Activated T-cell treated with anti-CD3 and anti-CD28 coated beads, Interleukin-2, amount 50 U/mL, for 1 hour (primary cell): ENCODE data around the gene TTLL5.
A peak's percentile ranks its signal among the peaks of the same experiment; 100 is the strongest.

Source experiments
- DNase-seq: peaks from one replicate; pipeline ENCODE4 v3.0.0-alpha.2; 2020

Gene TTLL5

DNA sequence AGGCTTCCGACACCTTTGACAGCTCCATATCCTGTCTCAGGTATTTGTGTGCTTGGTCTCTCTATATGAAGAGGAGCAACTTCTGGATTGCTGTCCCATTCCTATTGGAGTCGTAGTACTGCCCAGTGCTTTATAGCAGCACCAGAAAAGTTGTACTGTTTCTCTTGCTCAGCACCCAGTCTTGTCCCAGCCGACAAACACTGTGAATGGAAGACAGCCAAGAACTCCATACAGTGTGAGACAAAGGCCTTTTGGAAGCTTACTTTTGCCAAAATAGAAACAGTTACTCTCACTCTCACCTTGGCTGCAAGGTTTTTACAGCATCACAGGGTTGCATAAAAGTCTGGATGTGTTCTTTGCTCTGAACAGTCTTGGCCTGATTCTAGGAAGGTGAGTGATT, 215.5 kb downstream of the TTLL5 start:
- DNase-seq: no peak

GRCh38 chr14:75877292-75877691, 216.2 kb downstream of the TTLL5 start:
- no peak for DNase-seq

GRCh38 chr14:75877884-75878283, 216.8 kb downstream of the TTLL5 start:
- no peak for DNase-seq

DNA sequence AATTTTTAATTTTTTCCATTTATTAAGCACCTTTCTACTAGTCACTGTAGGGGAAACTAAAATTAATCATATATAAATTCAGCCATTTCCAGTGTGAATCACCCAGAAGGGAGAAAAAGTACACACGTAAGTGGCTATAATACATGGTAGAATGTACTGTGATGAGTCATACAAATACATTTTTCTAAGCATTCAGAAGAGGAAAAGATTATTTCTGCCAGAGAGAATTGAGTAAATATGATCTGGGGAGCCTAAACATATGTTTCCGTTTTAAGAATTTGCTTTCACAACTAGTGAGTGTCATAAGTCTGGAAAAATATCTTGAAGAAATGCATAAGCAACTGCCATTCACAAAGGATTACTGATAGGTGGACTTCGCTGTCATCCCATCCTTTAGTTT, 218.0 kb downstream of the TTLL5 start:
- DNase-seq: no peak

GRCh38 chr14:75880512-75880911, 219.5 kb downstream of the TTLL5 start:
- DNase-seq: no peak

DNA sequence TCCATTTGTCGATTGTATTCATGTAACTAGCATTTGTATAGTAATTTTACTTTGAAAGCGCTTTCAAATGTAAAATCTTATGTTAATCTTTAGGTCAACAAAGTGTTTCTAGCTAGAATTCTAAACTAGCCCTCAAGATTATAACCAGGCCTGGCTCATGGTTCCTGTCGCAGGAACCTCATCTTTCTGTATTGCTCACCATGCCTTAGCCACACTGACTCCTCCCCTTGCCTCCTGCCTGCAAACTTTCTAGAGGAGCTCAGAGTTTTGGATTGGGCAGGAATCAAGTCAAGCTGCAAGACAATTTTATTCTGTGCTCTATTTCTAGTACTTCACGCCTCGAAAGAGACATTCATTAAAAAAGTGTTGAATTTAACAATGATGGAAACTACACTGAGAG, 220.9 kb downstream of the TTLL5 start:
- no peak for DNase-seq

- no peak for DNase-seq
Measured at GRCh38 chr14:75884198-75884611, 223.2 kb downstream of the TTLL5 start.

DNA sequence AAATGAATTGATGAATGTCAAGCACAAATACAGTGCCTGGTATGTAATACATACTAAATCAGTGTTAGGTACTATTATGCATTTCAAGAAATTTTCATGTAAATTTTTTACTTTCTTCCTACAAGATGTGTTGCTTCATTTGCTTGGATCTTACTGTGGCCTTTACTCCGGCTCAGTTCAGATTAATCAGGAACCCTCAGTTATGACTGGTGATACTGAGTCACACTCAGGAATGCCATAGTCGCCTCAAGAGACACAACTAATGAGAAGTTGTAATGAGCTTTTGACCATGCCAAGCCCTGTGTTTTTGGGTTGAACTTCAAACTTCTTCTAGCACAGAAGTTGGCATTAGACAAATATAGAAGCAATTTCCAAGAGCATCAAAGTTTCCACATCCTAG, 224.8 kb downstream of the TTLL5 start:
- no peak for DNase-seq

DNA sequence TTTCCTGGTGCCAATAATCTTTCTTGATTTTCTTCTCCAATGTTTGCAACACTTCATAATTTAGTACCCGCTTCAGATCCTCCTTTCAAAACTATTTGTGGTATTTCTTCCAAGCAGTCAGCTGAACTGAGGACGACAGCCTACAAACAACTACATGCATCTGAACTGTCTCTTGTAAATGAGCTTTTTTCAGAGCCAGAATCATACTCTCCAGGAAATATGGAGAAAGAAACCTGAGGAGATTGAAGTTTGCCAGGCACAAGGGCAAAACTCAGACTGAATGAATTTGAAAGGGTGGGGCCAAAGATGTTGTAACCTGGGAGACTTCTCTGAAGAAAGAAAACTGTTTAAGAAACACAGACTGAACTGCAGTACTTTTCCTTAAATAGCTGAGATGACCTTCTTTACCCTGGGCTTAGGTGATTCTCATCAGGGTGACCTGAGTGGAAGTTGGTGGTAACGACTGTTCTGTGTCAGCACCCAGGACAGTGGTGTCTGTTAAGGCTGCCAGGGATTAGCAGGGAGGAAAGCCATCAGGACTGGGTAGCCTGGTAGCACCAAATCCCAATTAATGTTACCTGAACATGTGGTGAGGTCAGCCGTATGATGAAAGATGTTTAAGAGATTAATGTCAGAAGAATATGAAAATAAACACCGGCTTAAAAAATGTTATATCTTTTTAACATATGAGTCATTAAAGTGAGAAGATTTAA, 225.7 kb downstream of the TTLL5 start:
- DNase-seq: no peak

- DNase-seq: no peak
Measured at GRCh38 chr14:75888945-75889344, 227.9 kb downstream of the TTLL5 start.

DNA sequence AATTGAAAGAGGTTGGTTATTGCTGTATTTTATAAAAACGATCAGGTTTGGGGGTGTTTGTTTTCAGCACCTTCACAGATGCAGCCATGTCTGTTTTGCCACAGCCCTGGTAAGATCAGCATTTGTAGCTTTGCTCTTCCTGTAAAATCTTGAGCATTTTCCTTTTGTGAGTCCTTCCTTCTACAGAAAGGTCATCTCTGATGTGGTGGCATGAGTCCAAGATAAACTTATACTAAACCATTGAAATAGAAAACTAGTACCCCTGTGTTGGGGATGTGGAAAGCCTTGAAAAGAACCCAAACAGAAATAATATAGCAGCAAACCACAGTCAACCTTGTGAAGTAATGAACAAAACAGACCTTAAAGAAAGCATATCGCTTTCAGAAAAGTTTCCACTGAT, 235.3 kb downstream of the TTLL5 start:
- DNase-seq: no peak

DNA sequence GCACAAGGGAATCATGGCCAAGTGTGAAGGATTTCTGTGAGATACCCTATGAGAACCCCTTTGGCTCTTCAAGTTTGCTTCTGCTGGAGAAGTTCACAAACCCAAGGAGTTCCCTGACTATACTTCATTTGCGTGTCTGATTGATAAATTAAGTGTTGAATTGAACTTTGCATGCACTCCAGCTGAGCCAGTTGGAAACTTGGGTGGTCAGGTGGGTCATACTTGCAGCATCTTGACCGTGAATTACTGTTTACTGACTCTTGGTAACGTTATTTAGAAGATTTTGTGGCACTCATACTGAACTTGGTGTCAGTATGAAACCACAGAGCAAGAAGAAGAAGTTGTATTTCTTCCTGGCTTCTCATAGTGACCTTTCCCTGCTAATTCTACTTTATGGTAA, 243.3 kb downstream of the TTLL5 start:
- DNase-seq: no peak

DNA sequence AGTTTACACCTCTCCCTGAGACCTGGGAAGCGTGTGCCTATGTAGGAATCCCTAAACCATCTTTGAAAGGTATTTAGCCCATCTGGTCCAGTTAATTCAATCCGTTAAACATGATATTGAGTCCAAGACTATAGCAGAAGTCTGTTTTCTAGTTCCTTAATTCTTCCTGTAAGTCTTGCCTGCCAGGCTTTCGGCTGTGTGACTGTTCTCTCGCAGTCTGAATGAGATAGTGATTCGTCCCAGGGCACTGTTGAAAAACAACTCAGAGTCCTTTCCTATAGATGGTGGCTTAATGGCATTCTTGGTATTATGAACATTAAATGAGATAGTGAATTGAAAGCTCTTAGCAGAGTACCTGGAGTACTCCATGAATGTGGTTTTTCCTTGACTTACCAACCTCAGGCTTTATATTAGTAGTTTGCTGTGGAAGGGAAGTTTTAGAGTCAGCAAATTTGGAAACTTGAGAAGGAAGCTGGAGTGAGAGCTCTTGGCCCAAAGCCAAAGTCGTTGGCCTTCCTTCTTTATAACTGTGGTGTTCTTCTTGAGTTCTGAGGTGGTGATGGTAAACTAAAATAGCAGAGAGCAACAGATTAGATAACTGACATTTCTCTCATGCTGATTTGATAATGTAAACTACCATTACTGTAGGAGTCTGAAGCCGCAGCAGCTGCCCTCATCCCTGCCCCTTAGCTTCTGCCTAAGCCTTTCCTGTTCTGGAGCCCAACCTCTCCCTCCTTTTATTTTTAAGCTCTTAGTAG, 244.3 kb downstream of the TTLL5 start:
- no peak for DNase-seq

GRCh38 chr14:75906228-75906627, 245.2 kb downstream of the TTLL5 start:
- DNase-seq: no peak

GRCh38 chr14:75906680-75907280, 245.7 kb downstream of the TTLL5 start:
- peak; percentile 51 for DNase-seq

DNA sequence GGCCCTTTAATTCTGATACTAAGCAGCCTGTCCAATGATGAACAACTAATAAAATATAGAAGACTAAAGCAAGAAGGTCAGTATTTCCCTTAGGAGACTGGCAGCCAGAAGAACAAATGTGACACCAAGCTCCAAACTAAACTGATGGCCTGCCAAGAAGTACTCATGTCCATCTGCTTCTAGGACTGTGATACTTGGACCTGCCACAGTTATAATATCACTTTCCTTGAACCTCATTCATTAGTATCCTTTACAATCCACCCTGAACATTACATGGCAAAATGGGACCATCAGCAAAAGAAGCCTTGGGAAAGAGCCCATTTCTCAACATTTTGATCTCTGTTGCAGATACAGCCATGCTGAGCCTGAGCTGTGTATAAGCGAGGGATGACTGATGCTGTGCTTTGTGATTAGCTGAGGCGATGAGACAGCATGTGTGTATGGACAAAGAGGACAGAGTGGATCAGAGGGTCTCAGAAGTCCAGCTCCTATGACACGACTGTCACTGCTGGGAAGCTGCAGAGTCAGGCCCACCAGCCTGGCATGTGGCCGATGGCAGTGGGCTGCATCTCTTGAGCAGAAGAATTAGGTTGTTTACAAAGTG, 246.8 kb downstream of the TTLL5 start:
- no peak for DNase-seq

DNA sequence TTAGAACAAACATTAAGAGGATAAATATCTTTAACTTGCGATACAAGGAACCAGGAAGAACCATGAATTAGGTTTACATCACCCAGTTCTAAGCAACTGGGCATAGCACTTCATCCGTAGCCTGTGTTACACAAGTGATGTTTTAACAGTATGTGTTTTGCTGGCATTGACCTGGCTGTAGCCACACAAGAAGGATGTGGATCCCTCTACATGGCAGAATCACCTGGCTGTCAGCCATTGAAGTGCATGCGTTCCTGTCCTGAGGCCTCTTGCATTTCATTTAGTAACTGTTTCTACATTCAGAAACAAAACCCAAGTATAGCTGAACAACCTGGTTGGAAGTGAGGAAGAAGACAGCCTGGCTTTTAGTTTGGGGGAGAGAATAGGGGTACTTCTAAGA, 248.6 kb downstream of the TTLL5 start:
- DNase-seq: no peak

DNA sequence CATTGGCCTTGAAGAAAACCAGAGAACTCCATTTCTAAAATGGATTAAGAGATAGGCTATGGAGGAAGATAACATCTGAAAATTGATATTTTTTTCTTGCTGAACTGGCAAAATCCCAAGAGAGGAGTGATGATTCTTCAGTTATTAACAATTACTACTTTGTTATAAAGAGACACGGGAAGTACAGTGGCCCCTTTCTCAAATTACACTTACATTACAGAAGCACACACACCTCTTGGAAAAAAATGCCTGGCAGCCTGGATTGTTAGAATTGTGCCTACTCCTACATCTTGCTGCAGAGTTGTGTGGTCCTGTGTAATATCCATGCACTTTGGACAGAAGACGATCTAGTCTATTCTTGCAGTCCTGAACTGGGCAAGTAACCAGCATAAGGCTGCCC, 249.0 kb downstream of the TTLL5 start:
- no peak for DNase-seq

DNA sequence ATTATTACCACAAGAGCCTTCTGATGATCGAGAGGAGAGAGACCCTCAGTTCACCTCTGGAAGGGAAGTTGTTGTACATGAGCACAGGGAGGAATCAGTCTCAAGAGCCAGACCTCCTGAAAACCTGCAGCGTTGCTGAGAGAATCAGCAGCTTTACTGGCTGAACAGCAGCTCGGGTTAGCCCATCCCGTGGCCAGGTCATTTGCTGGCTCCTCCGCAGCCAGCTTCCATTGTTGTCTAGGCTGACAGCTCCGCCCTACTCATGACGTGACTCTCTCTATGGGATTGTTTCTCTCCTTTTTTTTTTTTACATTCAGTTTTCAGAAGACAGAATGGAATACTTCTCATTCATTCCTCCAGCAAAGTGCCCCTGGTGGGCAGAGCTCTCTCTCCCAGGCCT, 250.8 kb downstream of the TTLL5 start:
- DNase-seq: no peak

- no peak for DNase-seq
Measured at GRCh38 chr14:75913183-75913582, 252.1 kb downstream of the TTLL5 start.

- DNase-seq: no peak
Measured at GRCh38 chr14:75915045-75915444, 254.0 kb downstream of the TTLL5 start.

- DNase-seq: no peak
Measured at GRCh38 chr14:75917322-75917945, 256.4 kb downstream of the TTLL5 start.

GRCh38 chr14:75917946-75918335, 256.9 kb downstream of the TTLL5 start:
- DNase-seq: no peak
